SW 1271 (cell line): ENCODE results near the gene PLCG1.
"Not testable (repeated sequence)": the region's sequence is repeated elsewhere in the genome, so short reads cannot be mapped to it uniquely, and the experiment has no call there.

Experiments used
- DNase-seq, 2 experiments: peaks; one replicate each; lab custom pipeline; 2025; lab: John Stamatoyannopoulos, UW

Gene PLCG1

GRCh38 chr20:41124451-41125094 is 12.8 kb upstream of the PLCG1 start:
- DNase-seq: no peak

DNA sequence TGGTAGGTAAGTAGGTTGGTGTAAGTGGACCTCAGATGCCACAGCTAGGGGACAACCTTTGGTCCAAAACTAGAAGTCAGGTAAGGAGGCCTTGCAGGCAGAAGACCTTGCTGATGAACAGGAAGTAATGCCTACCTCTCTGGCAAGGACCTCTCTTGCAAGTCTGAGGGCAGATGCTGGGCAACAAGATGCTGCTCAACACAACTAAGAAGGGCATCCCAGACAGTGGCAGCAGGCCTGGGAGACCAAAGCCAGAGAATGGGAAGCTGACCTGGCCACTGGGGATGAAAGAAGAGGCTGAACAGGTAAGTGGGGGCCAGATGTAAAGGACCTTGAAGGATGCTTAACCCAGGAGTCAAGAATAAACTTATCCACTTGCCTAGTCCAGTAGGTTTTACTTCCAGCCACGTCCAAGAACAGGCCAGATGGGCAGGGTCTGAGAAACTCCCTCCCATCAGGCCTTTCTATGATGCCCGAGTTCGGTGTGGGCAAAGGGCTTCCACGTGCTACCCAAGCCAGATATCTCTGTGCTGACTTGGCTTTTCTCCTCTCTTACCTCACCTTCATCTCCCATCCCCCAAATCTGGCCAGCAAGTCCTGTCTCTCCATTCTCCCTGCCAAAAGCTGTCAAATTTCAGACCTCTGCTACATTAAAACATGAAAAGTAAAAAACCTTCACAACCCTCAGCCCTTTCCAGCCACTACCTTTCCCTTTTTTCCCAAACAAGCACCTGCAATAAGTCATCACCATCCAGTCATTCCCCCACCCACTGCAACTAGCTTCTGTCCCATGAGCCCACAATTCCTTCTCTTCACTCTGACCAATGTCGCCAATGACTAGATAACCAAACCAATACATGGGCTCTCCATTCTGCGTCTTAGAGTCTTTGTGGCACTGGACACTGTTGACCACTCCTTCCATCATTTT is 11.5 kb upstream of the PLCG1 start:
- no peak for DNase-seq

DNA sequence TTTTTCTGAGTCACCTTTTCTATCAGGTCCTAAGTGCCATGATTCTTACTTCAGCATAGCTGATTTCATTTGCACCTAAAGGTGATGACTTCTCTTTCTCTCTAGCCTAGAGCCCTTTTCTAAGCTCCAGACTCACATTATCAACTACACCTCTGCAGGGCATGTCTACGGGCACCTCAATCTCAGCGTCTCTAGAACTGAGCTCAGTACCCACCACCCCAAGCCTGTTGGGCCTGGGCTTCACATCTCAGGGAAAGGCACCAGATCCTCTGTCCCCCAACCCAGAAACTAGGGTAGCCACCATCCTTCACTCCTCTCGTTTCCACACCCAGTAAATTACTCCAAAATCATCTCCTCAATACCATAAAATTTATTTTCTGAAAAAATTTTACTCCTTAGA is 10.6 kb upstream of the PLCG1 start:
- no peak for DNase-seq

- not testable (repeated sequence) for DNase-seq
These were observed 9.0 kb upstream of the PLCG1 start for GRCh38 chr20:41128317-41128716.

GRCh38 chr20:41131594-41132387 is 5.6 kb upstream of the PLCG1 start:
- DNase-seq: no peak

GRCh38 chr20:41132388-41132775 is 5.0 kb upstream of the PLCG1 start:
- DNase-seq: not testable (repeated sequence)

GRCh38 chr20:41133709-41134361 is 3.5 kb upstream of the PLCG1 start:
- DNase-seq: no peak

DNA sequence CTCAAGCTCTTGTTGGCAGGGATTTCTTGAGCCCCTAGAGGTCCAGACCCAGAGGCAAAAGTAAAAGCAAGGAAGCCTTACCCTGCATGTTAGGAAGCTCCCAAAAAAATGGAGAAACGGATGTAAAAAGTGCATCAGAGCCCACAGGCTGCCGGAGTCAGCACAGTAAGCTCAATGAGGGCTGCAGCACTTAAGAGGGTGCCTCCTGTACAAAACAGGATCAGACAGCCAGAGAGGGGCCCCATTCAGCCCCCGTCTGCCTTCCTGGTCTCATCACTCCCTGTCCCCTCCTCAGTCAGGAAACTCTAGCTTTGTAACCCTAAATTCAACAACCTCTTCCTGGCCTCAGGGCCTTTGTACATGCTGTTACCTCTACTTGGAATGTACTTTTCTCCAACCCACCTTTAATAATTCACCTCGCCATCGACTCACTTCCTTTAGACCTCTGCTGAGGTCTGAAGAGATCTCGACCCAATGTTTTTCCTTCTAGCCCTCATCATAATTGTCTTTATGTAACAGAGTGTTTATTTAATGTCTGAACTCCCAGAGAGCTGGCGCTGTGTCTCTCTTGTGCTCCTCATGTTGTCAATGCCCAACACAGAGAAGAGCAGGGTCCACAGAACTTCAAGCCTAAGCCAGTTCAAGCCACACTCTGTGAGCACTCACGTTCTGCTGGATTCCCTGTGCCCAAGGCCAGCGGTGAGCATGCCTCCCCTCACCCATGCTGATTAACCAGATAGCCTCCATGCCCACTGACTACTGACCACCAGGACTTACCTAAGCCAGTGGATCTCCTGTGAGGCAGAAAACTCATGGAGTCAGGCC is 2.8 kb upstream of the PLCG1 start:
- no peak for DNase-seq

GRCh38 chr20:41135187-41135887 is 2.0 kb upstream of the PLCG1 start:
- DNase-seq: peak in 1 of 2 experiments; percentile 14

- DNase-seq: no peak
These were observed 1.3 kb upstream of the PLCG1 start for GRCh38 chr20:41135888-41136679.

- peak in 1 of 2 experiments; percentile 61 for DNase-seq
These were observed 501 bp downstream of the PLCG1 start for GRCh38 chr20:41137614-41138474.

DNA sequence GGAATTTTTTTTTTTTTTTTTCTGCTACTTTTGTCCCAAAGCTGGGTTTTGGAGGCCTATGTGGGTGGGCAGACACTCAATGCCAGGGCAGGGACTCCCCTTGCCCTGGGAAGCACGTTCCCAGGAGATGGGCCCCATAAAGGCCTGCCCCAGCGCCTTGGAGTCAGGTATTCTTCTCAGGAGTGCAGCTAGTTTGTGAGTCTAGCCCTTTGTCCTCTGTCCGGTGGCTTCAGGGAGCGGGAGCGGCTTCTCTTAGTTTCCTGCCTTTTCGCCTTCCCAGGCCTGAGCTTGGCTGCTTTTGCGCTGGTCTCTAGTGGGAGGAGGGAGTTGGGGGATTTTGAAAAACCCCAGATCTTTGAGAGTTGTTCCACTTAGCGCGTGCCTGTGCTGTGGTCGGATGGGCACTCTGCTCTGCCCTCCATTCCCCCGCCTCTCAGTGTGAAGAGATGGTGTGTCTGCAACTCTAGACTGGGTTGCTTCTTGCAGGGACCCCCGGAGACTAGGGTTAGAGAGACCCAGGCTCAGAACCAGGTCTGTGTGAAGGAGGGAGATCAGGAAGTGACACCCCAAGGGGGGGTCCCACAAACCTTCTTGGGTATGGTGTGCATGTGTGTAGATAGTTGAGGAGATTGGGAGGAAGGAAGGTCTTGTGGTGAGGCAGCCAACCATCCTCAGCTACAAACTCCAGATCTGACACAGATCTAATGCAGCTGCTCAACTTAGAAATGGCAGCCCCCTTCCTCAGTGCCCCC is 1.3 kb downstream of the PLCG1 start:
- no peak for DNase-seq

GRCh38 chr20:41139227-41140093 is 2.1 kb downstream of the PLCG1 start:
- no peak for DNase-seq

- DNase-seq: no peak
These were observed 3.1 kb downstream of the PLCG1 start for GRCh38 chr20:41140226-41141133.

DNA sequence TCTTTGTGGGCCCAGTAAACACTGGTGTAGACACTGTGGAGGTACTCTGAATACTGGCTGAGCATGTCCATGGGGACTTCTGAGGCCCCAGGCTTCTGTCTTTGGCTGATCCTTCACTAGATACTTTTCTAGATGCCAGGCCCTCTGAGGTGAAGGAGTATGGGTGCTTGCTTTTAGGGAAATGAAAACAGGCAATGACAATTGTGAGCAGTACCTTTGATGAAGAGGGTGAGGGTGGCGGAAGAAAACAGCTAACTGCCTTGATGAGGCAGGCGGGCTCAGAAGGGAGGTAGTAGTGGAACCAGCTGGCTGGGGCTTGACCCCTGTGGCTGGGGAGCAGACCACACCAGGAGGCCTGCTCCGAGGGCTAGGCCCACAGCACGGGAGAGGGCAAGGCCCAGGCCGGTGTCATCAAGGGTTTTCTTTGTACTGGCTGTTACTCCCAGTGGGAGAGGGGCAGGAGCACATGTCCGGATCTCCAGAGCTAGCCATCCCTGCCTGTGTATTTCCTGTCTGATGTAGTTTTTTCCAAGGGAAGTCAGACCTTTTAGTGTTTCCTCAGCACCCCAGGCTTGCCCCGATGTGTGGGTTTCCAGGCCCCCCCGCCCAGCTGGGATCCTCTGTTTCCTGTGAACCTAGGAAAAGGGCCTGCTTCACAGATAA is 3.9 kb downstream of the PLCG1 start:
- no peak for DNase-seq
